Stimulated activated CD4-positive, alpha-beta T cell treated with anti-CD3 and anti-CD28 coated beads, Interleukin-2, amount 100 ng/mL, for 48 hours (primary cell): ENCODE results near the gene EMX2.
"Not testable (repeated sequence)": the region's sequence is repeated elsewhere in the genome, so short reads cannot be mapped to it uniquely, and the experiment has no call there.

Experiments
- DNase-seq, 2 donors: peaks; one replicate each; pipeline ENCODE4 v3.0.0-alpha.2; 2020

Gene EMX2

DNA sequence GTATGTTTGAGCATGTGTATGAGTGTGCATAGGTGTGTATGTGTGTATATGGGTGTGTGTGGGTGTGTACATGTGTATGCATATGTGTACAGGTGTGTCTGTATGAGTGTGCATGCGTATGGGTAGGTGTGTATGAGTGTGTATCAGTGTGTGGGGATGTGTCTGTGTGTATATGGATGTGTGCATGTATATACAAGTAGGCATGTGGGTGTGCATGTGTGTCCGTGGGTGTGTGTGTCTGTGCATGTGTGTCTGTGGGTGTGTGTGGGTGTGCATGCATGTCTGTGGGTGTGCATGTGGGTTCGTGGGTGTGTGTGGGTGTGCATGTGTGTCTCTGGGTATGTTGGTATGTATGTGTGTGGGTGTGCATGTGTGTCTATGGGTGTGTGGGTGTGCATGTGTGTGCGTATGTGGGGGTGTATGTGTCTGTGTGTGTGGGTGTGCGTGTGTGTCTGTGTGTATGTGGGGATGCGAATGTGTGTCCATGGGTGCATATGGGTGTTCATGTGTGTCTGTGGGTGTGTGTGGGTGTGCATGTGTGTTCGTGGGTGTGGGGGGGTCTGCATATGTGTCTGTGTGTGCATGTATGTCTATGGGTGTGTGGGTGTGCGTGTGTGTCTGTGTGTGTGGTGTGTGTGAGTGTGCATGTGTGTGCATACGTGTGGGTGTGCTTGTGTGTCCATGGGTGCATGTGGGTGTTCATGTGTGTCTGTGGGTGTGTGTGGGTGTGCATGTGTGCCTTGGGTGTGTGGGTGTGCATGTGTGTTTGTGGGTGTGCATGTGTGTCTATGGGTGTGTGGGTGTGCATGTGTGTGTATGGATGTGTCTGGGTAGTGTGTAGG, 20.6 kb downstream of the EMX2 start:
- DNase-seq, result no peak

DNA sequence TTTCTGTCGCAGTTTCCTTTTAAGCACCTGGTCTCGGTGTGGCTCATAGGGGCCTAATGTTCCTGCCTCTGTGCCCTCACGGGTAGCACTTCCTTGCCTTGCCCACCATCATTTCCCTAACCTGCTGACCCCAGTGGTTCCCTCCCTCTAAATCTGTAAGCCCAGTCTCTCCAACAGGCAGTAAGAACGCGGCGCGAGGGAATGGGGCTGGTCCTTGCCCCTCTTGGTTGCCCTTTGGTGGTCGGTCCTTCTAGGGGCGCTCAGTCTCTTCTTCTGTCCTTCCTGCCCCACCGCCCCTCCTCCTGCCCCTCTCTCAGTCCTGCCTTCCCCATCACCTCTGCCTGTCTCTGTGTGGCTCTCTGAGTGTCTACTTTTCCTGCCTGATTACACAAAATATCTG, 21.2 kb downstream of the EMX2 start:
- no peak for DNase-seq

DNA sequence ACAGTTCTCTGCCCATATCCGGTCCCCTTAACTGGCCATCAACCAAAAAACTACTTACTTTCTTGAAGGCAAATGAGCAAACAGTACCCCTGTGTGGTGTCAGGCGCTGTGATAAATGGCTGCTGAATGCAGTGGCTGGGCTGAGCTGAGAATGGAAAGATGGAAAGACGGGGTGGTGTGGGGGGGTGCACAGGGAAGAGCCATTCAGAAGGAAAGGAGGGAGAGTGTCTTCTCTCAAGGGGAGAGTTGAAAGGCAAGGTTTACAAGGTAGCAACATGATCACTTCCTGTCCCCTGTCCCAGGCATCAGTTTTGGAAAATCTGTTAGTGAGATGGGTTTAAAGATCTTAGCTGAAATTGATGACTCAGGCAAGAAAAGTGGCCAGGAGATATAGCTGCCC, 22.5 kb downstream of the EMX2 start:
- DNase-seq, result no peak

DNA sequence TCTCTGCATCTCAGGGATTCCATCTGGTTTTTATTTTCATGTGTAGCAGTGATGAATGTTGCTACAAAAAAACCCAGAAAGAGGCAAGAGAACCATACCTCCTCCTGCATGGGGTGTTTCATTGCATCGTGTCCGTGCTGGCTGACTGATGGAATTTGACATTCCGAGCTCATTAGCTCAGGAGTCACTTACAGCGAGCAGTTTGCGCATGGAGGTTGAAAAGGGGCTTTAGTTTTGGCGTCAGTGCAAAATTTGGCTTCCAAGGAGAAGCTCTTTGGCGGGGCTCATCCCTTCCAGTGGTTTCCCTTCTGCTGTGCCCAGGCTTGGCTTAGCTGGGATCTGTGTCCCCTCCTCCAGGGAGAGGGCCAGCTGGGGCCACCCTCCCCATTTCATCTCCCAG, 25.8 kb downstream of the EMX2 start:
- DNase-seq, result no peak

DNA sequence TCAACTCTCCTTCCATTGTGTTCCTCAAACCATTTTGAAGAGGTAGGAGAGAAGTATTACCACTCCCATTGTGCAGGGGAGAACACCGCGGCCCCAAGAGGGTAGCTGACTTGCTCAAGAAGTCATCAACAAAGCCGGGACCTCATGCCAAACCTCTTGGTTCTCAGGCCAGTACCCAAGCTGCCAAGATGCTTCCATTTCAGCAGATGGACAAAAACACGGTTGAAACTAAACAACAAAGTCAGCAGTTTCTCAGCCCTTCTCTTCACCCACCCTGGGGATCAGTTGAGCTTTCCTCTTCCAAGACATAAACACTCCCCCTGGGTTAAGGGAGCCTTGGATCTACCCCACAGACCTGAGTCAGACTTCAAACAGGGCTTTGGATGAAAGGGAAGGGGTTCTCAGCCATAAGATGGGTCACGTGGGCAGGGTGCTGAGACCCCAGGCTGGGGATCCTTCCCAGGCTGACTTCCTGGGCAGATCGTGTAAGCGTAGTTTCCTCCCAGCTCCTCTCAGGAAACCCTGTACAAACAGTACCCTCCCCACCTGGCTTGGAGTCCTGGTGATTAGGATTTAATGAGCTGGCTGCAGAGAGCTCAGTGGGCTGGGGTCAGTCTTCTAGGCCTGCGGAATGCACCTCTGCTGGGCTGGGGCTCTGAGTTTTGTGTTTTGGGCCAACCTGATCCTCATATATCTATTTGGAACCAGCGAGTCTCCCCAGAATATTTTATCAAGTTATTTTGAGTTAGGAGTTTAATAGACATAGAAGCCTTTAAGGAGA, 27.3 kb downstream of the EMX2 start:
- no peak for DNase-seq

DNA sequence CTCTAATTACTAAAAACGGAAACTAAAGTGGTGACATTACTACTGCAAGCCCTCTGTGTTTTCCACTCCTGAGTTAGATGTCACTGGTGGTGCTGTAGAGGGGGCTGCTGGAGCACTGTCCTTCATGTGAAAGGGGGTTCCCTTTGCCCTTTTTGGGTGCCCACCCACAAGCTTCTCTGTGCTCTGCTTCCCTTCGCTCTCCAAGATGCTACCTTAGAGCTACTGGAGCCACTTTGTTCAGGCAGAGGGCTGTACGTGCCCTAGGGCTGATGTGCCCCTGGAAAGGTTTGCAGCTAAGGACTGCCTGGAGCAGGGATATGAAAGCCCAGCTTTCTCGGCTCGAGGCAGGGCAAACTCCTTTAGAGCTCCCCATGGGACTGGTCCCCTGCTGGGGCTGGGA, 28.3 kb downstream of the EMX2 start:
- DNase-seq, result no peak

DNA sequence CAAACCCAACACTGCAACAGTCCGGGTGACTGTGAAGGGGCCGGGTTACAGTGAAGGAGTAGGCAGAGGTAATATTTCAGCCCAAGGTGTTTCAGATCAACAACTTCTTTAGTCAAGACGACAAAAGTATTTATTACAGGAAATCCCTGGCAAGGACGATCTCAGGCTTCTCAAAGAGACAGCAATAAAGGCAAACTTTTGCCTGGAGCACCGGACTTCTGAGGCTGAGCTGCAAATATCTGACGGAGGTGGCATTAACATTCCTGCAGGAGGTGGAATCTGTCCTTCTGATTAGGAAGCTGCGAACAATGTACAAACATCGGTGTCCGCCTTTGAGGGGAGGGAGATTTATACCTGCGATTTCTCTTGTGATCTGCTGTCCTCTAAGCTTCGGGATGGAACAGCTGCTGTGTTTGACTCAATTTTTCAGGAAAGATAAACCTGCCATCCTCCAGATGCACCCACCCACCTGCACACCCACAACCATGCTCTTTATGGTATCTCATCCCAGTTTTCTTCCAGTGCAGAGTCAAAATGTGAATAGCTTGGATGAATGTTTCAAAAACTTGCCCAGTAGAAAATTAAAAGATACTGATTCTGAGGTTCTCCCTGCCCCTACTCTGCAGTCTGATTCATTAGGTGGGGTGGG, 32.1 kb downstream of the EMX2 start:
- DNase-seq, result no peak

DNA sequence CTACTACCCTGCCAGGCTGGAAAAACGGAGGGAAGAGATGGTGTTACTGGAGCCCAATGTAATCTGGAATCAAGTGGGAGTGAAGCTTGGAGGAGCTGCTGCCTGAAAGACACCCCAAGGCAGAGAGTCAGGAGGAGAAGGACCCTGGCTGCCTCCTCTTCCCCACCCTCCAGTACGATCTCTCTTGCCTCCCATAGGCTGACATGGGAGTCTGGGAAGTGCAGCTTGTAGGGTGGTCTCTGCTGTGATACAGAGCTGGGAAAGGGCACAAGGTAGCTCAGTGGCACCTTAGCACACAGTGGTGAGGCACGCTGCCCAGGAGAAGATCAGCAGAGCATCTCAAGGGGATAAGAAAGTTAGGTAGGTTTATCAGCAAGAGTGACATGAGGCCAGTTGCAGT, 35.9 kb downstream of the EMX2 start:
- no peak for DNase-seq

DNA sequence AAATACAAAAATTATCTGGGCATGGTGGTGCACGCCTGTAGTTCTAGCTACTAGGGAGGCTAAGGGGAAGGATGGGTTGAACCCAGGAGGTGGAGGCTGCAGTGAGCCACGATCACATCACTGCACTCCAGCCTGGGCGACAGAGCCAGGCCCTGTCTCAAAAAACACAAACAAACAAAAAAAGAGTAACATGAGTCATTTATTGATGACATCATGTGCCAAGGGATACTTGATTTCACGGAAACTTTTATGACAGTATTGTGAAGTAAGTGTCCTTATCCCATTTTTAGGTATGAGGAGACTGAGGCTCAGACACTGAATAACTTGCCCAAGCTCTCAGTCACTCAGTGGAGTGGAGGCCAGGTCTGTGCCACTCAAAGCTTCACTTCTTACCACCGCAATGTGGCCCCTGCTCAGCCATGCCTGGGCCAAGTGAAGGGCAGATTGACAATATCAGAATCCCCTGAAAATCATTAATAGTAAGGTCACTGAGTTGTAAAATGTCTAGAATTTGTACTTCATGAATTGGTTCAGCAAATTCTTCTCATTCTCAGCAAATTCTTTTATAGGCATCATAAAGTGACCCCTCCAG, 36.5 kb downstream of the EMX2 start:
- no peak for DNase-seq

DNA sequence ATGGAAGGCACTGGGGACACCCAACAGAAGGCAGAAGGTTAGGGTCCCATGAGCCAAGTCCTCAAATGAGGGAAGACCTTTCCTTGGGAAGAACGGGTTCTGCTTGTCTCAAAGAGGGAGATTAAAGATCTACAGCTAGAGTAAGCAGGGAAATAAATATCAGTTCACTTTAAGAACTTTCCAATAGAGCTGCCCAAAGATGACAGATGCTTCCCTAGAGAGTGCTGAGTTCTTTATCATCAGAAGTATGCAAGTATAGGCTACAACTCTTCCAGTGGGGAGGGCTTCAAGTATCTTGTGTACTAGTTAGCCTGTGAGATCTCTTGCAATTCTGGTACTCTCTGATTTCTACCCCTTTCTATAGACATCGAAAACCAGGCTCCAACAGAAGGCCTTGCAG, 39.4 kb downstream of the EMX2 start:
- DNase-seq, result no peak

DNA sequence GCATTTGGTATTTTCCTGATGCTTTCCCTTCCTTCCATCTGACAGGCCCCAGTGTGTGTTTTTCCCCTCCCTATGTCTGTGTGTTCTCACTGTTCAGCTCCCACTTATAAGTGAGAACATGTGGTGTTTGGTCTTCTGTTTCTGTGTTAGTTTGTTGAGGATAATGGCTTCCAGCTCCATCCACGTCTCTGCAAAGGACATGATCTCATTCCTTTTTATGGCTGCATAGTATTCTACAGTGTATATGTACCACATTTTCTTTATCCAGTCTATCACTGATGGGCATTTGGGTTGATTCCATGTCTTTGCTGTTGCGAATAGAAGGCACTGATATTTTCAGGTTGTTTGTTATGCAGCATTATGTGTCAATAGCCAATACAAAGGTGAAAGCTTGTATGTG, 42.3 kb downstream of the EMX2 start:
- DNase-seq, result not testable (repeated sequence)

DNA sequence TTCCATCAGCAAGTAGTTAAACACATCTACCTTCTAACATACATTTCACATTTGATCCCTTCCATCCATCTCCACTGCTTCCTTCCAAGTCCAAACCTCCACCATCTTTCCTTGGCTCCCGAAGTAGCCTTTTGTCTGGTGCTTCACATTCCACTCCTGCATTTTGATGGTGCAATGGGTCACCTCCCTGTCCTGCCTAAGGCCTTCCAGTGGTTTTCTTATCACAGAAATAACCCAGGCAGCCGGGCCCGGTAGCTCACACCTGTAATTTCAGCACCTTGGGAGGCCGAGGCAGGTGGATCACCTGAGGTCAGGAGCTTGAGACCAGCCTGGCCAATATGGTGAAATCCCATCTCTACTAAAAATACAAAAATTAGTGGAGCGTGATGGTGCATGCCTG, 44.5 kb downstream of the EMX2 start:
- DNase-seq, result no peak

DNA sequence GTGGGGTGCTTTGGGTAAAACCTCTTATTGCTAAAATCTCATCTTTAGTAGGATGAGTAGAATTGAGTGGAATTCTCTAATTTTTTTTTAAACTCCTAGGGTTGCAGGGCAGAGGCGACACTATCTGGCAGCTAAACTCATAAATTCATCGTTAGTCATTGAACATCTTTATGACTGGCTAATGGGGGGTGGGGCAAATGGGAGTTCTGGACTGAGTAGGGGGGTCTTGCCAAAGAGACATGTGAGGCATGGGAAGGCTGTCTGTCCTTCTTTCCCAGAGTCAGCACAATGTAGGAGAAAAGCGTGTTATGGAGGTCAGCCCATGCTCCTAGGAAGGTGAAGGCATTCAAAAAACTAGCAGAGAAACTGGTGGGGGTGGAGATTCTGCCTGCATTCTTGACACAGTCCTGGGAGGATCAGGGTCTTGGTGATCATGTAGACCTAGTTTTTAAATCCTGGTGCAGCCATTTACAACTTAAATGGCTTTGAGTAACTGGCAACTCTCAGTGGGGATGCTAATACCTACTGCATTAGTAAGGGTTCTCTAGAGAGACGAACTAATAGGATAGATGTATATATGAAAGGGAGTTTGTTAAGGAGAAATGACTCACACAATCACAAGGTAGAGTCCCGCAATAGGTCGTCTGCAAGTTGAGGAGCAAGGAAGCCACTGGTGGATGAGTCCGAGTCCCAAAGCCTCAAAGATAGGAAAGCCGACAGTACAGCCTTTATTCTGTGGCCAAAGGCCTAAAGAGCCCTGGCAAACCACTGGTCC, 47.7 kb downstream of the EMX2 start:
- no peak for DNase-seq

DNA sequence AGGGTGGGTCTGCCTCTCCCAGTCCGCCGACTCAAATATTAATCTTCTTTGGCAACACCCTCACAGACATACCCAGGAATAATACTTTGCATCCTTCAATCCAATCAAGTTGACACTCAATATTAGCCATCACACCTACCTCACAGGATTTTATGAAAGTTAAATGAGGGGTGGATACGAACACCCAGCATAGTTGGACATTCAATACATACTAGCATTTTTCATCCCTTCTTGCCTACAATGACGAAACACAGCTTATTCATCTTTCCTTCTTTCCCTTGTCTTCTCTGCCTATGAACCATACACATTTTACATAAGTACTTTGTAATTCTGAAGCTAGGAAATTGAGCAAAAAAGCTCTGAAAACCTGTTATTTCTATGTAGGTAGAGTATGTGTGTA, 48.5 kb downstream of the EMX2 start:
- DNase-seq, result no peak

DNA sequence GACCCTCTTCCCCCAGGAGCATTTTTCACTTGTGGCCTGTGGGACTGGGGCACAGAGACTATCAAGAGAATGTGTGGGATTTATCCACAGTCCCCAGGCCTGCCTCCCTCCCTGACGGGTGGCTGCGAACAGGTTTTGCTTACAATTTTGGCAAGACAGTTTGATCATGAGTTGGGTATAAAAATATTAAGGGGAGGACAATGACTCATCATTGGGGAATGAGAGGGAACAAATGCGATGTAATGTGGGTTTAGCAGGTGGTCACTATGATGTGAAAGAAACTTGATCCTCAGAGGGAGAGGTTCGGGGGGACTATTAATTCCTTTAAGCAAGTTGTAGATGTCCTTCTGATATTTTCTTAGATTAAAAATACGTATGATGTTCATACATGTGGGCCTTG, 52.2 kb downstream of the EMX2 start:
- no peak for DNase-seq

DNA sequence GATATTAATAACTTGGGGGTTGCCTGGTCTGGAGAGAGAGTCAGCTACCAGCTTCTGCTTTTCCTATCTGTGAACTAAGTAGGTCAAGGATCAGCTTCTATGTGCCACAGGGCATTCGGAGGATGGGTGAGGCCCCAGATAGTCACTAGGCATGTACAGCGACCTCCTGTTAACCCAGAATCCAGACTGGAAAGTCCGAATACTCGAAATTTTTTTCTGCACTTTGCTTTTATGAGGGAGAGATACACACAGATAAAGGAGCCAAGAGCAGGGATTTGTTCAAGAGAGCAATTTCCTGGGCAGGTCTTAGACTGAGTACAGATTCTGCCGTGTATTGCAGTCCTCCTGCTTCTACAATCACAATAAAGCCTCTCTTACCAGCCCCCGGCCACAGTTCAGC, 54.2 kb downstream of the EMX2 start:
- DNase-seq, result no peak

DNA sequence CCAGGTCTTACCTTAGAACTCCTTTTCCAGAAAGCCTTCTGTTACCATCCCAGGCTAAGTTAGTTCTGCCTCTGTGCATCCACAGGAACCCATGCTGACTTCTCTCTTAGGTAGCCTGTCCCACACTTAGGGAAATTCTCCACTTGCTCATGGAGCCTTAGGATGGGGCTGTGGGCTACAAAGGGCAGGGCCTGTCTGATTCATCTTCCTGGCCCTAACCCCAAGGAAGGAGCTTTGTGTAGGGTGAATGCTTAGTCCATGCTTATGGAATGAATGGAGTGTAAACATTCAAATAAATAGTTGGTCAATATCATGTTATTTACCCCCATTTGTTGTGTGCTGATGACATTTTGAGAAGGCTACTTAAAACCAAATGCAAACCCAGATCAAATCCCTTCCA, 54.7 kb downstream of the EMX2 start:
- no peak for DNase-seq
